ENCODE measurements around the gene HIGD2A.
"Not testable (repeated sequence)": the region's sequence is repeated elsewhere in the genome, so short reads cannot be mapped to it uniquely, and the experiment has no call there.

HIGD2A gene

DNA sequence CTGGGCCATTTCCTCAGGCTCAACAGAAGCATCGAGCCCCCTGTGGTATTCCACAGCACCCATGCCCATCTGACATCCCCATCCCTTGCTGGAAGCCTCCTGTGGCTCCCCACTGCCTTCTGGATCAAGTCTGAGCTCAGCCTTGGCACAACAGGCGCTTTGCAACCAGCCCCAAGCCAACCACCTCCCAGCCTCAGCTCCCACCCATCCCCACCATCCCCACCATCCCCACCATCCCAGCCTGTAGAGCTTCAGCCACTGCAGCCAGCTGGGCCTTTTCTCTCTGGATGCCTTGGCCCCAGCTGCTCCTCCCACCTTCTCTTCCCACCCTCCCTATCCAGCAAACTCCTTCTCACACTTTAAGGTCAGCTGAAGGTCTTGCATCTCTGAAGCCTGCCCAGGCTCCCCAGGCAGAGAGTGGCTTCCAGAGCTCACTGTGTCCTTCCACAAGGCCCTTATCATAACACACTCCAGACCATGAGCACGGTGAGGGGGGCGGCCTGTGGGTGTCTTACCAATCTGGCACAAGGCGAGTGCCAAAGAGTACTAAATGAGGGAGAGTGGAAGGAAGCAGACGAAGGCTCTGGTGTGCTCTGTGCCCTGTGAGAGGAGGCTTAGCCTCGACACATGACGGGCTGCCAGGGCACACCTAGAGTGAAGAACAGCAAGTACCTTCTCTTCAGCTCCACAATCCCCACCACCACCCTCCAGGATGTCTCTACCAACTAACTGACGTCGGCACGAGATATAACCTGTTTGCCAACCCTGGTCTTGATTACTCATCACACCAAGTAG, 6.5 kb downstream of the HIGD2A start:
- no peak for DNase-seq (ENCODE audit: low spot score)
- FAIRE-seq, result no peak

DNA sequence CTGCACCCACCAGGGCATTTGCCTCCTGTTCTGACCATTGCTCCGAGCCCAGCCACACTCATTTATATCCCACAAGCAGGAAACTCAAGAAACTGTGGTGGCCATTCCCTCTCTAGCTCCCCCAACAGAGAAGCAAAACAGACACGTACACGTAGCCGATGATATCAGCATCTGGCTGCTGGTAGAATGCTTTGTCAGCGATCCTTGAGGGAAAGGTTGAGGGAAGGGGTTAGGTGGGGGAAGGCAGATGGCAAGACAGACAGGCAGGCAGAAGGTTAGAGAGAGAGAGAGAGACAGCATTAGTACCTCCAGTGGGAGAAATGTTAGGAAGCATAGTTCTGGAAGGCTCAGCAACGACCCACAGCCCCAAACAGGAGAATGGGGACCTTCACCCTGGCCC, 7.8 kb downstream of the HIGD2A start:
- no peak for FAIRE-seq
- DNase-seq (ENCODE audit: low spot score), result no peak

DNA sequence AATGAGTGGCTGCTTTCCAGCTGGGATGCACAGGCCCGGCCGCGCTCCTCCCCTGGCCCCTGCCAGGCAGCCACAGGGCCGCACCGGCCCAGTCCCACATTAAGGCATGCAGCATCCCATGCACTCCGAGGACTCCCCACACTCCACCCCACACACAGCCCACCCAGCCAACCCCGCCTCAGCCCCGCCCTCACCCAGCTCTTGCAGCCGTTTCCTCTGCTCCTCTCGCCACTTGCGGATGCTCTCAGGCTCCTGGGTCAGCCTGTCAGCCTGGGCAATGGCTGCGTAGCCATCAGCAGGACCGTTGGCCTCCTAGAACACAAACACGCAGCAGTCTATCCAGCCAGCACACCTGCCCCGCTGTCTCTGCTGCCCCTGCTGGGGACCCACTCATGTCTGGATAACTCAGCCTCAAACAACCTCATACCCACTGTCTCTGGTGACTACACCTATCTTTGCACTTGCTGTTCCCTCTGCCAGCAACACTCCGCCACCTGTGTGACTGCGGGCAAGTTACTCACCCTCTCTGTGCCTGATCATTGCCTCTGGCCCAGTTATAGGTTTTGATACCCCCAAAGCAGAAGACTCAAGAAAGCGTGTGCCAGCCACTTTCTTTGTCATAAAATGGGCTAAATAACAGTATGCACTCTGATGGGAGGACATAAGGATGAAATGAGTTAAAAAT, 9.3 kb downstream of the HIGD2A start:
- DNase-seq (ENCODE audit: low spot score) (no peak), FAIRE-seq (no peak)

DNA sequence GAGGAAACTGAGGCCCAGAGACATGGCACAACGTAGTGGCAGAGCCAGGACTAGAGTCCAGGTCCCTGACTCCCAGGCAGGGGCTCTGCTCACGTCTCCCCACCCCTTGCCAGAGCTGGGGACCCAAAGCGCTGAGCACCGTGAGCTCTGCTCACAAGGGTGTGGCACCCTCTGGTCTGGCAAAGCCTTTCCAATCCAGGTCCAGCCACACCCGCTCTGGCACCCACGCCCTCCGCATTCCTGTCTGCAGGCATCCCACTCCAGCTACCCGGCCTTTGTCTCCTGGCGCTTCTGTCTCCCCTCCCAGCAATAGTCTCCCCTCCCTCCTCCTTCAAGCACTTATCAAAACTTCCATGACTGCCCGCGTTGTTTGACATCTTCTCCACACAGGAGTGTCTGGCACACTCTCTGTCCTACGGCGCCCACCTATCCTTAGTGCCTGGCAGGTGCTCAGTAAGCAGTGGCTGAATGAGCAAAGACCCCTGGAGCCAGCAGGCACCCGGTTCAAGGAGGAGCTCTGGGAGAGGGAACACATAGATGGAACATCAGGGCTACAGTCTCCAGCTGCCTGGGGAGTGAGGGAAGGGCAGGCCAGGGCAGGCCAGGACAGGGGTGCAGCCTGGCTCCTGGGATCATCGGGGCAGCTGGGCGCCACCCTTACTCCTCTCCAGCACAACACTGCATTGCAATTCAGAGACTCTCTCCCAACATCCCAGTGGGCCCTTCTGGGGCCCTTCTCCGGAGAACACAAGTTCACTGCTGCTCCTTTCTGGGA, 12.0 kb downstream of the HIGD2A start:
- no peak for FAIRE-seq
- no peak for DNase-seq (ENCODE audit: low spot score)

DNA sequence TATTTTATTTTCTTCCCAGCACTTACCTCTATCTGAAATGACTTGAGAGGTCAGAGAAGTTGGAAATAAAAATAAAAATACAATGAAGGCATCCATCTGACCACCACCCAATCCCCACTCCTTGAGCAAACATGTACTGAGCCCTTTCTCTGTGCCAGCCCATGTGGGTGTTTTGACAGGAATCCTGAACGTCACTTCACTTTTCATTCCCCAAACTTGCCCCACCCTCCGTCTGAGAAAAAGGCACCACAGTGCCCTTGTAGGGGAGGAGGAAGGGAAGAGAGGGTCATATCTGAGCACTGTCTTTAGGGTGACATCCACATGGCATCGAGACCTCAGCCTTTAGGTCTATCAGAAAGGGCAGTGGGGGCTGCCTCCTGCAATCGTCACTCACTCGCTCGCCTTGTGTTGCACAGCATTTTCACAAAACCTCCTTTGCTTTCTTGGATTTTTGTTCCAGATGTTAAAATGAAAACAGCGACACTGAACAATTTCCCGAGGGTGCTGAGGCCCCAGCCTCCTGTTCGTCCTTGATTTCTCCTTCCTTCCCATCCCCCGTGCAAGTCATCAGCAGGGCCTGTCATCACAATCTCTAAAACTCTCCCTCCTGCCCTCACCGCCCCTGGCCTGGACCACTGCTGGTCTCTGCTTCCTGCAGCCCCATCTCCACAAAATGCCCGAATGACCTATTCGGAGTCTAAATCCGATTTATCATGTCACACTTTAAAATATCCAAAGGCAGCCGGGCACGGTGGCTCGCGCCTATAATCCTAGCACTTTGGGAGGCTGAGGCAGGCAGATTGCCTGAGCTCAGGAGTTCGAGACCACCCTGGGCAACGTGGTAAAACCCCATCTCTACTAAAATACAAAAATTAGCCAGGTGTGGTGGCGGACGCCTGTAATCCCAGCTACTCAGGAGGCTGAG, 13.0 kb downstream of the HIGD2A start:
- FAIRE-seq, result no peak

DNA sequence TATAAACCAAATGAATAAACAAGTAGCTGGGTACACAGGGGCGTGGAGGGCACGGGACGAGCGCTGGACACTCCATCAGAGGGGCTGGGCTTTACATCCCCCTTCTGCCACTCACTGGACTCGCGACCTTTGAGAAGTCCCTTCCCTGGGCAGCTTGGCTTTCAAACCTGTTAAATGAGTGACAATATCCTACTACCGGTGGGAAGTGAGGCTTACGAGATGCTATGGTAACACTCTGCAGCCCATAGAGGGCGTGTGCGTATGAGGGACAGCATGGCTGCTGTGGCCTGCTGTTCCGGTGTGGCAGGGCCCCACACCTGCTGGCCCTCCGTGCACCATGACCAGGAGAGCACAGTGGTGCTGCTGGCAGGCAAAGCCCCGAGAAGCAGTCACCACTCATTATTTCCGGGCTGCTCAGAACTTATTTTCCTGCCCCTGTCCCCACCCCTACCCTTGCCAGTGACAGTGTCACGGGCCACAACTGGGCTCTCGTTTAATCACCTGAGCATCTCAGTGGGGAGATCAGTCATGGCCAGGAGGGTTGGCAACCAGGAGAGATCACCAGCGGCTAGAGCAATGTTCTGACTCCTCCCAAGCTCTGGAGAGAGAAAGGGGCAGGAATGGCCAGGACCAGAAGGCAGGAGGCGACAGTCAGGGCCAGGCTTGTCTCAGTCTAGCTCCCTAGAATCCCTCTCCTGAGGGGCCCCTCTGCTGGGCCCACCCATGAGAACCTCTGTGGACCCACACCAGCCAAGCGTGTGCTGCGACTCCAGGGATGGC, 17.3 kb downstream of the HIGD2A start:
- FAIRE-seq, result no peak
- DNase-seq (ENCODE audit: low spot score), result no peak

More for the DNA sequence above, 13.0 kb downstream of the HIGD2A start:
- DNase-seq (ENCODE audit: low spot score), result no peak

DNA sequence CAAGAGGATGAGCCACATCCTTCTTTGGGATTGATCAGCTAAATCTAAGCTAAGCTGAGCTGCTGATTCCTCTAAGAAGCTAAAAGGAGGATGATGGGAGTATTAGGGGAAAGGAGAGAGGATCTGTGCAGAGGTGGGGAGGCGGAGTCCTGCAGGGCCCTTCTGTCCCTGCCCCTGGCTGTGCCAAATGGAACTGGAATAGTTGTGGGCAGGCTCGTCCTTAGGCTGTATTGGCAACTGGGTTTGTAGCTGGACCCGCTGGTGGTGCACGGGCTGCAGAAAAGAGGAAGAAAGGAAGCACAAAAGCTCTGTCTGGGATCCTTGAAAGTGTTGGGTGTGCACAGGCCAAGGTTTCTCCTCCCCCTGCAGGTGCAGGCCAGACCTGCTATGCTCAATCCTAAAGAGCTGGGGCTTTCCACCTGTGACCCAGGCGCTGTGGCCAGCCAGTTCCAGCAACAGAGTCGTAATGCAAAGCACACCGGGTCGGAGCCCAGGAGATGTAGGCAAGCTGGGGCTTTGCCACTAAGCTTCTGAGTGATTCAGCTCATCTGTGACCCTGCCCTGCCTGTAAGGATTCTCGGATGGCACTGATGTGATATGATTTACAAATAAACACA, 18.0 kb downstream of the HIGD2A start:
- no peak for DNase-seq (ENCODE audit: low spot score)
- no peak for FAIRE-seq

DNA sequence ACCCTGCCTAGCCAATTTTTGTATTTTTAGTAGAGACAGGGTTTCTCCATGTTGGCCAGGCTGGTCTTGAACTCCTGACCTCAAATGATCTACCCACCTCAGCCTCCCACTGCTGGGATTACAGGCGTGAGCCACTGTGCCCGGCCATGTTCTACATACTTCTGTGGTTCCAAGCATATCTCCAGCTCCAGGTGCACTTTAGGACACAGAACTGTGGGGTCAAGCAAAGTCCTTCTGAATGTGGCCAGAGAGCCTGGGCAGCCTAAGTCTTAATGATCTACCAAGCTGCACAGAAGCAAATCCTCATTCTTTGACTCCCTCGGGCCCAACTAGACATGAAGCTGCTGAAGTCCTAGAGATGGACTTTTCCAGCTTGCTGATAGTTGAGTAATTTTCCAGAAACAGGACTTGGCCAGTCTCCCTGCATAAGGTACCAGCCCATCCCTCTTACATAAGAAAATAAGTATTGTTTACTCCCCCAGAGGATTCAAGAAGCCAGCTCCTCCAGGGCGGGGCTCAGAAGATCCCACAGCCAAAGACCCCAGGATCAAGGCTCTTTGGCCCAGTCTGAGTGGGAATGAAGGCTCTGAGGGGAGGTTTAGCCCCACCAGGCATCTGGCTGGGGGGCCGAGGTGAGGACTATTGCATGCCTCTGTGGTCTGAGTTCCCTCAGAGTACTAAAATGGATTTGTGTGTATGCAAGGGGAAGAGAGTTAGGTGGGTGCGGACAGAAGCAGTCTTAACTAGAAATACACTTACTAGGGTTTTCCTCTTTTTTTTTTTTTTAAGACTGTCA, 19.1 kb downstream of the HIGD2A start:
- DNase-seq (ENCODE audit: low spot score) (no peak), FAIRE-seq (no peak)

DNA sequence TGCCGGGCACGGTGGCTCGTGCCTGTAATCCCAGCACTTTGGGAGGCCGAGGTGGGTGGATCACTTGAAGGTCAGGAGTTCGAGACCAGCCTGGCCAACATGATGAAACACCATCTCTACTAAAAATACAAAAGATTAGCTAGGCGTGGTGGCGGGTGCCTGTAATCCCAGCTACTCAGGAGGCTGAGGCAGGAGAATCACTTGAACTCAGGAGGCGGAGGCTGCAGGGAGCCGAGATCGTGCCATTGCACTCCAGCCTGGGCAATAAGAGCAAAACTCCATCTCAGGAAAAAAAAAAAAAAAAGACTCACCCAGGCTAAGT, 19.7 kb downstream of the HIGD2A start:
- not testable (repeated sequence) for DNase-seq (ENCODE audit: low spot score); FAIRE-seq

DNA sequence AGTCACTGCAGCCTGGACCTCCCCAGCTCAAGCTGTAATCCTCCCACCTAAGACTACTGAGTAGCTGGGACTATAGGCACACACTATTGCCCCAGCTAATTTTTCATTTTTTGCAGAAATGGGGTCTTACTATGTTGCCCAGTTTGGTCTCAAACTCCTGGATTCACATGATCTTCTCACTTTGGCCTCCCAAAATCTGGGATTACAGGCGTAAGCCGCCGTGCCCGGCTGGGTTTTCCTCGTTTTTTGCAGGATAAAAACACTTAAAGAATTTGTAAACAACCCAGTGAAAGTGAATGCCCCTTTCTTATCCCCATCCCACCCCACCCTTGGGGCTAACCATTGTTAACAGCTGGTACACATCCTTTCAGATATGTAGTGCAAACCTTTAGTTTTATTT, 20.0 kb downstream of the HIGD2A start:
- no peak for DNase-seq (ENCODE audit: low spot score)
- no peak for FAIRE-seq

DNA sequence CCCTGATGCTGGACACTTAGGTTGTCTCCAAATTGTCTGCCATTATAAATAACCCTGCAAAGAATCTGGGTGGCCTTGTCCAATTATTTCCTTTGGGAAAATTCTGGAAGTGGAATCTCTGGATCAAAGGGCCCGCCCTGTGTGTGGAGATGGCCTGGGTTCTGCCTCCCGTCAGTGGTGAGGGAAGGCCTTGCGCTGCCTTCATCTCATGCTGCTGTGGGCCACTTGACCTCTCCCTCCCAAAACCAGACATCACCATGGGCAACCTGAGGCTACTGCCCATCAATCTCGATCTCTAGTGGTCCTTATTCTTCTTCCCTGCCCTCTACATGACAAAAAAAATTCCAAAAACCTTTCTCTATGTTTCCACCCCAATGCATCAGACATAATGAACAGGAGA, 21.2 kb downstream of the HIGD2A start:
- DNase-seq (ENCODE audit: low spot score) (no peak), FAIRE-seq (no peak)

DNA sequence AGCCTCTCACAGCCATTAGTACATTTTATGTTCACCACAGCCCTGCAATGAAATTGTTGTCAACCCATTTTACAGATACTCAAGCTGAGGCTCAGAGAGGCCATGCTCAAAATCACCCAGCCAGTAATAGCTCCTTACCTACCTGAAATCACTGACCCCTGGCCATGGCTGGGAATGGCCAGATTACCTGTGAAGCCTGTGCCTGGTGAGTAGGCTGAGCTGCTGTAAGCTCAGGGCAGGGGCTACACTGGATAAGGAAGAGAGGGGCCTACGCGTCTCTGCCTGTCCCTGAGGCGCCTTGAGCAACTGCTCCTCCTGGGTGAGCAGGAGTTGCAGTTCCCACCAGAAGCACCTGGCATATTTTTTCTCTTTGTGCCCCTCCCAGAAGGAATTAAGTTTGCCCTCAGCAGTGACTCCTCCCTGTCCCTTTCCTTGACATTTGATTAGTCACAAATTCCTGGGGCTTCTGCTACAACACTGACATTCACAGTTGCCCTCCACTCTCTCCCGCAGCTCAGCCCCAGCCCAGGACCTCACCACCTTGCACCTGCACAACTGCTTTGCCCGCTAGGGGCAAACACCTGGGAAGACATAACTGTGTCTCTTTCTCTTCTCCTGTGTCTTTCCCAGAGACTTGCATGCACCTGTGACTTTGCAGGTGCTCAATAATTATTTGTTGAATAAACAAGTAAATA, 22.1 kb downstream of the HIGD2A start:
- FAIRE-seq, result no peak
- DNase-seq (ENCODE audit: low spot score), result no peak

DNA sequence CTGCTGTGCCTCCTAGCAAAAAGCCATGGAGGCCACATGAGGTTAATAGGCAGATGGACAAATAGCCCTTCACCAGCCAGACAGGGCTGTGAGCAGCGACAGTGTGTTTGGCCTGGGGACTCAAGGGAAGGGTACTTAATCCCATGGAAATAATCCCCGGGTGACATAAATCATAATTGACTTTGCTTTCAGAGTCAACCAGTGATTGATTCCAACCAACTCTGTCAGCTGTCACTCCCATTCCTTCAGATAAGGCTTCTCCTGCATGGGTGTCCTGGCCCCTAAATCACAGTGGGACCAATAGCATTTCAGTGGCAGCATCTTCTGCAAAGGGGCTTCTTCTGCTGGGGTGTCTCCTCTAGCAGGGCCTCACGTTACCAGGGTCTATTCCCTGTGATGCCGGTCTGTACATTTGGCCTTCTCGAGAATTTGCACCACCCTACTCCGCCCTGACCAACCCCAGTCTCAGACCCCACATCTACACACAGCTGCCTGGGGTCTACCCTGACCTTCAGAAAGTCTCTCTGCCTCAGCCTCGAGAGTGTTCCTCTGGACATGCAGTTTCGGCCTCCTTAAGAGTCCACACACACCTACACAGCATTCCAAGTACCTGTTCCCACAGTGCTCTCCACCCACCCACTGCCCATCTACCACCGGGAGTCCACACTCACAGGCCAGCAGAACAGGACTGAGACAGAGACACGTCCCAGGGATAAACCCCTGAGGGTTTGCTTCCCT, 24.1 kb downstream of the HIGD2A start:
- DNase-seq (ENCODE audit: low spot score) (no peak), FAIRE-seq (no peak)

DNA sequence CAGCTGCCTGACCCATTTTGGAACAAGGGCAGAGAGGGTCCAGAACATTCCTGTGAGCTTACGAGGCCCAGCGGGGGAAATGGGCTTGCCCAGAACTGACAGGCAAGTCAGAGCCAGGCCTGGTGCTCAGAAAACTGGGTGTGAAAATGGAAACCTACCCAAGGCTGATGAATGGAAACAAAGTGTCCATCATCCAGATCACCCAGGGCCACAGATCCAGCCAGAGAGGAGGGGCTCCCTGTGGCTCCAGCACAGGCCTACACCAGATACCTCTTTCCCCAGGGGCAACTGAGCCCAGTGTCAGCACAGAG, 24.7 kb downstream of the HIGD2A start:
- FAIRE-seq (no peak), DNase-seq (ENCODE audit: low spot score) (no peak)

DNA sequence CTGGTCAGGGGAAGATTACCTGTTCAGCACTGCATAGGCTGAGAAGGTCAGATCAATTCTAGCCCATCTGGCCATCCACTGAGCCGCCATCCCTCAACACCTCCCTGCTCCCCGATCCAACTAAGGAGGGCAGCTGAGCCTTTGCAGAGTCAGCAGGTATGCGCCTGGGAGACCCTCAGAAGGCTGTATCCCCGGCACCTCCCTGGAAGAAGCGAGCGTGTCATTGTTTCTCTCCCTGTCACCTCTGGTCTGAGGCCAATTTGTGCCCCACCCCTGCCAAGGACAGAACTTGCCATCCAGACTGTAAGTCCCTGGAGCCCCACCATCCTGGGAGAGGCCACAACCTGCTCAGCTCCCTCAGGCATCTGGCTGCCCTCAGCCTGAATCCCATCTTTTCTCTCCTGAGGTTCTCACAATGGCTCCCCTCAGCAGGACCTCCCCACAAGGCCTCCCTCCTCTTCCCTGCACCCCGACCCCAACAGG, 25.2 kb downstream of the HIGD2A start:
- no peak for FAIRE-seq
- no peak for DNase-seq (ENCODE audit: low spot score)

DNA sequence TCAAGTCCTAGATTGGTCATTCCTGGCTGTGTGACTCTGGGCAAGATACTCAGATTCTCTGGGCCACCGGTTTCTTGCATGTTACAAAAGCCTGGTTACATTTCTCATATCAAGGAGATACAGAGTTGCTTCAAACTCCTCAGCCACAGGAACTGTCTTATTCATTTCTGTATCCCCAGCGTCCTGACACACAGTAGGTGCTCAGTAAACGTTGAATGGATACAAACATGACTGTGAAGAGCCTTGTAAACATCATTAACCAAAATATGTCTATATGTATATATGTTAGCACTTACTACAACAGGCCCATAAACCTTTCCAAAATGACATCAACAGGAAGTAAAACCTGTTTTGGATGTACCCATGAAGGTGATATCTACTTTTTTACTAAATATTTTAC, 26.2 kb downstream of the HIGD2A start:
- no peak for FAIRE-seq
- DNase-seq (ENCODE audit: low spot score), result no peak

DNA sequence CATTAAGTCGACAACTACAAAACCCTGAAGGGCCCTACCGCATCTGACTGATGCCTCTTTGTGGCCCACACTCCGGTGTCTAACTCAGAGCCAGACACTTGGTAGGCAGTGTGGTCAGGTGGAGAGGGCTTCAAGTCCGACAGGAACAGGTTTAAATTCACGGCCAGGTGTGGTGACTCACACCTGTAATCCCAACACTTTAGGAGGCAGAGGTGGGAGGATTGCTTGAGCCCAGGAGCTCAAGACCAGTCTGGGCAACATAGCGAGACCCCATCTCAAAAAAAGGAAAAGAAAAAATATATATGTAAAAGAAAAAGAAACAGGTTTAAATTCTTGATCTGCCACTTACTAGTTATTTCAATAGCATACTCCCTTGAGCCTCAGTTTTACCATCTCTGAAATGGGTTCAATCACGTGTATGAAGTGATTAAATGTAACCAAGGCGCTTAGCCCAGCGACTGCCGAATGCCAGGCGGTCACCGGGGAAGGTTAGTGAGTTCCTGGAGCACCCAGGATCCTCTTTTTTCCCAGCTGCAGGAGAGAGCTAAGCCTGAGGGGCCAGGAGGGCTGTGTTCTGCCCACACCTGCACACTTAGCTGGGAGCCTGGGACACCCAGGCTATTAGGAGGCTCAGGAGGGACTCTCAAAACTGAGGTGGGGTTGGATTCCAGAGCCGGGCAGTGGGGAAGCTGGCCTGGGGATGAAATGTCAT, 26.8 kb downstream of the HIGD2A start:
- DNase-seq (ENCODE audit: low spot score), result no peak
- FAIRE-seq, result no peak

All from RCC 7860 (cell line).